BLaER1 treated with 17β-estradiol and CSF1 and Interleukin-3, amounts not matched to agents 10 nM and 100 nM (cell line): ENCODE measurements around the gene SPECC1L.
A peak's percentile ranks its signal among the peaks of the same experiment; 100 is the strongest.
"Not testable (repeated sequence)": the region's sequence is repeated elsewhere in the genome, so short reads cannot be mapped to it uniquely, and the experiment has no call there.

Source experiments
- H3K27ac ChIP-seq, 11 experiments: shearing (Covaris generic); formaldehyde crosslinking; 2 replicates each; pipeline ENCODE4 v1.8.1; 2022
- H3K27me3 ChIP-seq, 11 experiments: shearing (Covaris generic); formaldehyde crosslinking; 2 replicates each; pipeline ENCODE4 v1.8.1; 2022
- H3K36me3 ChIP-seq, 11 experiments: shearing (Covaris generic); formaldehyde crosslinking; 2 replicates each; pipeline ENCODE4 v1.8.1; 2022
- H3K4me1 ChIP-seq, 10 experiments: shearing (Covaris generic); formaldehyde crosslinking; 2 replicates each; pipeline ENCODE4 v1.8.1; 2022
- H3K4me2 ChIP-seq, 11 experiments: shearing (Covaris generic); formaldehyde crosslinking; 2 replicates each; pipeline ENCODE4 v1.8.1; 2022
- H3K4me3 ChIP-seq, 10 experiments: shearing (Covaris generic); formaldehyde crosslinking; 2 replicates each; pipeline ENCODE4 v1.8.1; 2022
- H3K9ac ChIP-seq, 11 experiments: shearing (Covaris generic); formaldehyde crosslinking; 2 replicates each; pipeline ENCODE4 v1.8.1; 2022
- H3K9me3 ChIP-seq, 11 experiments: shearing (Covaris generic); formaldehyde crosslinking; replicated peaks in 1 of 11; 2 replicates each; pipeline ENCODE4 v1.8.1; 2022
- H4K20me1 ChIP-seq, 11 experiments: shearing (Covaris generic); formaldehyde crosslinking; 2 replicates each; pipeline ENCODE4 v1.8.1; 2022
- Cebpa-rat ChIP-seq, 11 experiments: shearing (Covaris generic); IDR thresholded peaks; 2 replicates each; pipeline ENCODE4 v1.8.1; 2022

The SPECC1L gene

GRCh38 chr22:24298497-24299155, 28.0 kb downstream of the SPECC1L start:
- not testable (repeated sequence) for H3K9ac ChIP-seq, H3K4me3 ChIP-seq, H3K27ac ChIP-seq, H3K9me3 ChIP-seq, H3K27me3 ChIP-seq
- H3K36me3 ChIP-seq: peaks cover 0 to 41% (median 12%) of the 10 kb centered on the region in 11 experiments; a peak in 14 of 22 replicates
- H3K4me1 ChIP-seq: peaks cover 26 to 53% (median 36%) of the 10 kb centered on the region in 10 experiments
- peak overlapping the region in 4 of 11 experiments; percentile 19 to 33 (median 26); a peak in 2 of 22 replicates for H3K4me2 ChIP-seq
- H4K20me1 ChIP-seq: peaks cover 14 to 71% (median 51%) of the 10 kb centered on the region in 11 experiments; a peak in 19 of 22 replicates

GRCh38 chr22:24300522-24300921, 29.9 kb downstream of the SPECC1L start:
- H3K9ac ChIP-seq, H3K27ac ChIP-seq, H3K27me3 ChIP-seq, H3K4me2 ChIP-seq, H3K4me3 ChIP-seq, H3K9me3 ChIP-seq: not testable (repeated sequence)
- peaks cover 45 to 72% (median 55%) of the 10 kb centered on the region in 10 experiments for H3K4me1 ChIP-seq
- H4K20me1 ChIP-seq: peaks cover 15 to 79% (median 52%) of the 10 kb centered on the region in 11 experiments; a peak in 19 of 22 replicates
- H3K36me3 ChIP-seq: peaks cover 15 to 60% (median 29%) of the 10 kb centered on the region in 11 experiments; a peak in 17 of 22 replicates

- peak overlapping the region in 6 of 11 experiments; percentile 1 to 53 (median 18); a peak in 7 of 22 replicates for H3K9ac ChIP-seq
- peak overlapping the region in 3 of 10 experiments; percentile 7 to 24 (median 15); a peak in 3 of 20 replicates for H3K4me3 ChIP-seq
- no peak for TF ChIP-seq Cebpa-rat (IDR thresholded peaks at IDR 0.05)
- peak overlapping the region; percentile 73 to 97 (median 86) for H3K4me2 ChIP-seq
- H3K9me3 ChIP-seq: peaks cover 0 to 14% (median 11%) of the 10 kb centered on the region in 11 experiments; a peak in 15 of 22 replicates
- peaks cover 35 to 81% (median 50%) of the 10 kb centered on the region in 11 experiments for H3K36me3 ChIP-seq
- H4K20me1 ChIP-seq: peaks cover 15 to 82% (median 49%) of the 10 kb centered on the region in 11 experiments; a peak in 19 of 22 replicates
- H3K27ac ChIP-seq: peak overlapping the region in 7 of 11 experiments; percentile 8 to 46 (median 23); a peak in 5 of 22 replicates
- H3K4me1 ChIP-seq: peaks cover 47 to 69% (median 56%) of the 10 kb centered on the region in 10 experiments
- H3K27me3 ChIP-seq: no peaks in the 10 kb centered on the region
Observed at GRCh38 chr22:24302591-24302990, 32.0 kb downstream of the SPECC1L start.

- Histone ChIP-seq H3K9ac (peak overlapping the region in 10 of 11 experiments; percentile 1 to 53 (median 22); a peak in 11 of 22 replicates), H3K36me3 (peaks cover 38 to 85% (median 54%) of the 10 kb centered on the region in 11 experiments), H3K9me3 (peaks cover 0 to 14% (median 11%) of the 10 kb centered on the region in 11 experiments; a peak in 15 of 22 replicates), H3K4me2 (peak overlapping the region; percentile 73 to 97 (median 86)), H3K27ac (peak overlapping the region in 9 of 11 experiments; percentile 8 to 46 (median 27); a peak in 11 of 22 replicates), H4K20me1 (peaks cover 15 to 86% (median 49%) of the 10 kb centered on the region in 11 experiments; a peak in 19 of 22 replicates), H3K4me3 (peak overlapping the region in 6 of 10 experiments; percentile 1 to 46 (median 20); a peak in 5 of 20 replicates), H3K27me3 (no peaks in the 10 kb centered on the region), H3K4me1 (peaks cover 47 to 69% (median 56%) of the 10 kb centered on the region in 10 experiments)
- no peak for TF ChIP-seq Cebpa-rat (IDR thresholded peaks at IDR 0.05)
Observed at GRCh38 chr22:24303007-24303406, 32.4 kb downstream of the SPECC1L start.

GRCh38 chr22:24304062-24304675, 33.5 kb downstream of the SPECC1L start:
- no peak for TF ChIP-seq Cebpa-rat (IDR thresholded peaks at IDR 0.05)
- Histone ChIP-seq H3K4me1 (peaks cover 38 to 60% (median 49%) of the 10 kb centered on the region in 10 experiments), H3K27me3 (no peaks in the 10 kb centered on the region), H3K27ac (no peak overlapping the region), H3K36me3 (peaks cover 48 to 89% (median 64%) of the 10 kb centered on the region in 11 experiments), H3K9me3 (peaks cover 0 to 14% (median 11%) of the 10 kb centered on the region in 11 experiments; a peak in 15 of 22 replicates), H3K9ac (no peak overlapping the region), H4K20me1 (peaks cover 15 to 81% (median 50%) of the 10 kb centered on the region in 11 experiments; a peak in 19 of 22 replicates), H3K4me3 (no peak overlapping the region), H3K4me2 (peak overlapping the region; percentile 73 to 97 (median 86))

- H4K20me1 ChIP-seq: peaks cover 15 to 80% (median 55%) of the 10 kb centered on the region in 11 experiments; a peak in 18 of 22 replicates
- H3K4me2 ChIP-seq: peak overlapping the region; percentile 18 to 97 (median 38); a peak in 20 of 22 replicates
- peaks cover 36 to 53% (median 45%) of the 10 kb centered on the region in 10 experiments for H3K4me1 ChIP-seq
Observed at GRCh38 chr22:24305260-24305692, 34.6 kb downstream of the SPECC1L start.

GRCh38 chr22:24310969-24311368, 40.3 kb downstream of the SPECC1L start:
- Histone ChIP-seq H4K20me1 (peaks cover 0 to 46% (median 24%) of the 10 kb centered on the region in 11 experiments; a peak in 8 of 22 replicates), H3K9me3 (peaks cover 0 to 23% (median 17%) of the 10 kb centered on the region in 11 experiments; a peak in 18 of 22 replicates), H3K27me3 (no peaks in the 10 kb centered on the region), H3K4me3 (no peak overlapping the region), H3K4me2 (no peak overlapping the region), H3K4me1 (peaks cover 0 to 7% (median 0%) of the 10 kb centered on the region in 10 experiments; a peak in 5 of 20 replicates), H3K9ac (no peak overlapping the region), H3K36me3 (peaks cover 80 to 100% (median 96%) of the 10 kb centered on the region in 11 experiments), H3K27ac (no peak overlapping the region)
- TF ChIP-seq Cebpa-rat (IDR thresholded peaks at IDR 0.05): no peak

More at GRCh38 chr22:24305260-24305692, 34.6 kb downstream of the SPECC1L start:
- Histone ChIP-seq H3K9ac (no peak overlapping the region), H3K27ac (no peak overlapping the region), H3K9me3 (peaks cover 0 to 14% (median 11%) of the 10 kb centered on the region in 11 experiments; a peak in 15 of 22 replicates), H3K36me3 (peaks cover 56 to 90% (median 71%) of the 10 kb centered on the region in 11 experiments), H3K4me3 (no peak overlapping the region), H3K27me3 (no peaks in the 10 kb centered on the region)
- no peak for TF ChIP-seq Cebpa-rat (IDR thresholded peaks at IDR 0.05)

- no peak overlapping the region for H3K9ac ChIP-seq
- peaks cover 0 to 7% (median 0%) of the 10 kb centered on the region in 10 experiments; a peak in 4 of 20 replicates for H3K4me1 ChIP-seq
- H3K4me3 ChIP-seq: no peak overlapping the region
- H3K27me3 ChIP-seq: no peaks in the 10 kb centered on the region
- peaks cover 69 to 85% (median 77%) of the 10 kb centered on the region in 11 experiments for H3K36me3 ChIP-seq
- H3K4me2 ChIP-seq: peak overlapping the region in 2 of 11 experiments; percentile 8 to 18; a peak in 1 of 22 replicates
- H3K9me3 ChIP-seq: peaks cover 0 to 26% (median 13%) of the 10 kb centered on the region in 11 experiments; a peak in 18 of 22 replicates
- TF ChIP-seq Cebpa-rat (IDR thresholded peaks at IDR 0.05): no peak
- H4K20me1 ChIP-seq: peaks cover 0 to 23% (median 8%) of the 10 kb centered on the region in 11 experiments; a peak in 6 of 22 replicates
- no peak overlapping the region for H3K27ac ChIP-seq
Observed at GRCh38 chr22:24315367-24315966, 44.8 kb downstream of the SPECC1L start.

- not testable (repeated sequence) for H3K4me3 ChIP-seq, H3K27me3 ChIP-seq, H3K4me2 ChIP-seq, H3K27ac ChIP-seq, H3K9ac ChIP-seq, H3K4me1 ChIP-seq
- peaks cover 0 to 26% (median 13%) of the 10 kb centered on the region in 11 experiments; a peak in 18 of 22 replicates for H3K9me3 ChIP-seq
- peaks cover 0 to 23% (median 7%) of the 10 kb centered on the region in 11 experiments; a peak in 7 of 22 replicates for H4K20me1 ChIP-seq
- peaks cover 71 to 85% (median 79%) of the 10 kb centered on the region in 11 experiments for H3K36me3 ChIP-seq
Observed at GRCh38 chr22:24316264-24316663, 45.6 kb downstream of the SPECC1L start.

GRCh38 chr22:24317511-24317910, 46.9 kb downstream of the SPECC1L start:
- H3K9ac ChIP-seq, H3K4me2 ChIP-seq, H3K27me3 ChIP-seq, H3K27ac ChIP-seq, H3K4me3 ChIP-seq, H3K4me1 ChIP-seq: not testable (repeated sequence)
- peaks cover 0 to 26% (median 13%) of the 10 kb centered on the region in 11 experiments; a peak in 18 of 22 replicates for H3K9me3 ChIP-seq
- peaks cover 73 to 85% (median 80%) of the 10 kb centered on the region in 11 experiments for H3K36me3 ChIP-seq
- H4K20me1 ChIP-seq: peaks cover 0 to 27% (median 10%) of the 10 kb centered on the region in 11 experiments; a peak in 12 of 22 replicates
